Spleen (tissue), 11 donors: ENCODE data around the gene PRDM5. TPM values are rescaled to one million over a fixed set of nuclear protein-coding genes. Genes with fewer than 3 reads are reported as not detected.

Source experiments
- DNase-seq: peaks from one replicate; pipeline ENCODE4 v3.0.0-alpha.2; 2020
- H3K27ac ChIP-seq, 8 donors: fragments of 200-600 bp; sonication (generic) in 7 of 8; 1 replicate in 4 of 8; 2 replicates in 4 of 8; pipeline versions ENCODE4 v1.5.0 to v1.8.0; 2016 to 2021; ENCODE audit warnings: inconsistent platforms in 4 of 8, mild to moderate bottlenecking in 4 of 8, moderate library complexity in 1 of 8
- H3K27me3 ChIP-seq, 7 donors: fragments of 200-600 bp; sonication (generic) in 6 of 7; replicated peaks in 1 of 7; 1 replicate in 4 of 7; 2 replicates in 3 of 7; pipeline versions ENCODE4 v1.5.0 to v1.8.0; 2016 to 2021; ENCODE audit warnings: inconsistent platforms in 3 of 7, mild to moderate bottlenecking in 1 of 7
- H3K36me3 ChIP-seq, 6 donors: fragments of 200-600 bp; sonication (generic) in 5 of 6; 1 replicate in 4 of 6; 2 replicates in 2 of 6; pipeline versions ENCODE4 v1.5.0 to v1.8.0; 2016 to 2021; ENCODE audit warnings: inconsistent platforms in 2 of 6
- H3K4me1 ChIP-seq, 6 donors: fragments of 200-600 bp; sonication (generic) in 5 of 6; 1 replicate in 3 of 6; 2 replicates in 3 of 6; pipeline versions ENCODE4 v1.5.0 to v1.8.0; 2016 to 2021; ENCODE audit warnings: inconsistent platforms in 3 of 6
- H3K4me3 ChIP-seq, 8 donors: fragments of 200-600 bp; sonication (generic) in 7 of 8; 1 replicate in 4 of 8; 2 replicates in 4 of 8; pipeline versions ENCODE4 v1.5.0 to v1.8.0; 2016 to 2021; ENCODE audit warnings: inconsistent platforms in 4 of 8, mild to moderate bottlenecking in 4 of 8, moderate library complexity in 2 of 8
- H3K9me3 ChIP-seq, 8 donors: fragments of 200-600 bp; sonication (generic) in 7 of 8; 1 replicate in 4 of 8; 2 replicates in 4 of 8; pipeline versions ENCODE4 v1.5.0 to v1.8.0; 2016 to 2021; ENCODE audit warnings: inconsistent platforms in 4 of 8
- CTCF ChIP-seq, 11 experiments: fragments of 200-600 bp in 7 of 11; fragments of 450-650 bp in 4 of 11; sonication (generic) in 4 of 11; IDR thresholded peaks in 8 of 11; conservative IDR thresholded peaks in 3 of 11; 1 replicate in 7 of 11; 2 replicates in 4 of 11; pipeline versions ENCODE4 v1.4.0 to v1.8.0; 2016 to 2021; ENCODE audit warnings: antibody characterized with exemption in 11 of 11, inconsistent platforms in 4 of 11, mild to moderate bottlenecking in 1 of 11
- POLR2A ChIP-seq, 3 donors: fragments of 450-650 bp; IDR thresholded peaks; one replicate each; pipeline ENCODE4 v1.5.1; 2017; ENCODE audit warnings: antibody characterized with exemption in 3 of 3, mild to moderate bottlenecking in 1 of 3
- POLR2AphosphoS5 ChIP-seq, 3 donors: sonication (generic); formaldehyde crosslinking; IDR thresholded peaks; one replicate each; pipeline ENCODE4 v1.5.1; 2017; ENCODE audit warnings: antibody characterized with exemption in 3 of 3
- WGBS, 5 donors: extraction: QIAGEN DNeasy Blood & Tissue Kit in 3 of 5; methylation state at CpG; one replicate each; pipeline versions ENCODE4 v1.1.5 to v1.1.7; 2013 to 2018; 5-methylcytosine and 5-hydroxymethylcytosine counted together
- intact Hi-C: fragments of 100-400 bp; cut with DNase I; formaldehyde crosslinking; loops from one replicate; pipeline ENCODE4 v1.15.0; 2023; ENCODE audit warnings: low total_unique reads
- polyA plus RNA-seq, 3 donors: library from polyadenylated mRNA; stranded (reverse); fragments of 200-250 nt; gene quantifications; one replicate each; pipeline ENCODE4 v1.2.1, GENCODE V29; 2013
- total RNA-seq, 7 donors: library from RNA; depleted of rRNA in 3 of 7; stranded (reverse); fragments of >200 nt in 3 of 7; fragmentation: NEBNext Ultra II Directional in 4 of 7; extraction: Animal tissue kit (Norgen Biotek cat#: 25700) in 4 of 7; gene quantifications; one replicate each; pipeline versions ENCODE4 v1.1.0 to v1.2.1, GENCODE V29; 2016 to 2021
- donor health status: healthy with polysubstance abuse.
- donor health status: DM: no; HTN: no; CAD: no; lungs with moderate emphysema.
- donor health status: DM: no; HTN: no; CAD: no.
- donor health status: Bipolar disorder and iron deficiency.
- donor health status: healthy.
- donor health status: DM: no; HTN: no; CAD: no.
- donor health status: DM: yes; HTN: yes; CAD: no.

Gene PRDM5
- total and polyA plus RNA-seq, 10 donors, result 0.50 to 14.5 (median 7.6) TPM

- Histone ChIP-seq H3K36me3 (no peaks in the 10 kb centered on the region), H3K4me3 (no peak overlapping the region), H3K4me1 (no peaks in the 10 kb centered on the region), H3K27me3 (no peaks in the 10 kb centered on the region), H3K9me3 (no peaks in the 10 kb centered on the region), H3K27ac (no peak overlapping the region)
- intact Hi-C loops, result no loop called here
- no peak for DNase-seq
- TF ChIP-seq POLR2A (IDR thresholded peaks at IDR 0.05) (no peak), CTCF (IDR thresholded peaks at IDR 0.05 in 8 of 11, conservative IDR thresholded peaks at IDR 0.05 in 3 of 11) (no peak), POLR2AphosphoS5 (IDR thresholded peaks at IDR 0.05) (no peak)
Observed at GRCh38 chr4:120902925-120903324, 19.6 kb downstream of the PRDM5 start.

- 58 to 73% (median 65%) methylated on average over 1 of the region's 1 CpG for WGBS, 5 donors
- Histone ChIP-seq H3K4me1 (no peaks in the 10 kb centered on the region), H3K27ac (no peak overlapping the region), H3K9me3 (no peaks in the 10 kb centered on the region), H3K36me3 (no peaks in the 10 kb centered on the region), H3K27me3 (no peaks in the 10 kb centered on the region), H3K4me3 (no peak overlapping the region)
- TF ChIP-seq POLR2A (IDR thresholded peaks at IDR 0.05) (no peak), POLR2AphosphoS5 (IDR thresholded peaks at IDR 0.05) (no peak), CTCF (IDR thresholded peaks at IDR 0.05 in 8 of 11, conservative IDR thresholded peaks at IDR 0.05 in 3 of 11) (no peak)
- intact Hi-C loops, result no loop called here
- no peak for DNase-seq
Observed at GRCh38 chr4:120901731-120902130, 20.8 kb downstream of the PRDM5 start.

- no peaks in the 10 kb centered on the region for H3K27me3 ChIP-seq
- no peaks in the 10 kb centered on the region for H3K36me3 ChIP-seq
- H3K27ac ChIP-seq, result no peak overlapping the region
- no peak for DNase-seq
- no peaks in the 10 kb centered on the region for H3K4me1 ChIP-seq
- TF ChIP-seq CTCF (IDR thresholded peaks at IDR 0.05 in 8 of 11, conservative IDR thresholded peaks at IDR 0.05 in 3 of 11) (no peak), POLR2A (IDR thresholded peaks at IDR 0.05) (no peak), POLR2AphosphoS5 (IDR thresholded peaks at IDR 0.05) (no peak)
- no peak overlapping the region for H3K4me3 ChIP-seq
- WGBS, 5 donors, result 82 to 93% (median 90%) methylated on average over 4 of the region's 4 CpGs
- no peaks in the 10 kb centered on the region for H3K9me3 ChIP-seq
- intact Hi-C loops, result no loop called here
Observed at GRCh38 chr4:120897981-120898719, 24.4 kb downstream of the PRDM5 start.

GRCh38 chr4:120895554-120895953 lies 27.0 kb downstream of the PRDM5 start:
- 84 to 94% (median 90%) methylated on average over 2 of the region's 2 CpGs for WGBS, 5 donors
- no peak for TF ChIP-seq POLR2A (IDR thresholded peaks at IDR 0.05)
- TF ChIP-seq CTCF (IDR thresholded peaks at IDR 0.05 in 8 of 11, conservative IDR thresholded peaks at IDR 0.05 in 3 of 11), result no peak
- no peak for TF ChIP-seq POLR2AphosphoS5 (IDR thresholded peaks at IDR 0.05)
- no peaks in the 10 kb centered on the region for H3K36me3 ChIP-seq
- no peak overlapping the region for H3K4me3 ChIP-seq
- intact Hi-C loops, result no loop called here
- peaks cover 0 to 22% (median 6%) of the 10 kb centered on the region in 8 donors for H3K9me3 ChIP-seq
- no peak for DNase-seq
- H3K27me3 ChIP-seq, result no peaks in the 10 kb centered on the region
- no peaks in the 10 kb centered on the region for H3K4me1 ChIP-seq
- no peak overlapping the region for H3K27ac ChIP-seq
